HG03135 (cell line): ENCODE results near the gene TEX36.
"Not testable (repeated sequence)": the region's sequence is repeated elsewhere in the genome, so short reads cannot be mapped to it uniquely, and the experiment has no call there.

ENCODE experiments used
- ATAC-seq: cut with Tn5 transposase; IDR thresholded peaks from one replicate; pipeline ENCODE4 v1.9.1; 2021; ENCODE audit warnings: mild to moderate bottlenecking, moderate library complexity; ENCODE audit not compliant: unreplicated experiment

The TEX36 gene

GRCh38 chr10:125692601-125693523 lies 9.9 kb upstream of the TEX36 start:
- no peak for ATAC-seq

GRCh38 chr10:125692196-125692595 lies 9.2 kb upstream of the TEX36 start:
- no peak for ATAC-seq

GRCh38 chr10:125691160-125691981 lies 8.4 kb upstream of the TEX36 start:
- no peak for ATAC-seq

GRCh38 chr10:125689955-125690569 lies 7.1 kb upstream of the TEX36 start:
- ATAC-seq: no peak

GRCh38 chr10:125687507-125688185 lies 4.7 kb upstream of the TEX36 start:
- no peak for ATAC-seq

GRCh38 chr10:125684581-125684980 lies 1.6 kb upstream of the TEX36 start:
- no peak for ATAC-seq

GRCh38 chr10:125683821-125684220 lies 858 bp upstream of the TEX36 start:
- ATAC-seq: no peak

GRCh38 chr10:125679436-125679835 lies 3.5 kb downstream of the TEX36 start:
- no peak for ATAC-seq

- no peak for ATAC-seq
These were observed 10.1 kb downstream of the TEX36 start for GRCh38 chr10:125672884-125673283.

GRCh38 chr10:125662584-125662983 lies 20.4 kb downstream of the TEX36 start:
- no peak for ATAC-seq

- ATAC-seq: no peak
These were observed 20.9 kb downstream of the TEX36 start for GRCh38 chr10:125661941-125662515.

- ATAC-seq: no peak
These were observed 21.5 kb downstream of the TEX36 start for GRCh38 chr10:125661431-125661940.

- ATAC-seq: no peak
These were observed 23.9 kb downstream of the TEX36 start for GRCh38 chr10:125659071-125659470.

GRCh38 chr10:125656523-125656922 lies 26.4 kb downstream of the TEX36 start:
- ATAC-seq: no peak

GRCh38 chr10:125653113-125653512 lies 29.9 kb downstream of the TEX36 start:
- not testable (repeated sequence) for ATAC-seq

- ATAC-seq: no peak
These were observed 36.7 kb downstream of the TEX36 start for GRCh38 chr10:125646311-125646710.

GRCh38 chr10:125641398-125641797 lies 41.6 kb downstream of the TEX36 start:
- no peak for ATAC-seq

GRCh38 chr10:125640653-125641052 lies 42.3 kb downstream of the TEX36 start:
- ATAC-seq: no peak

GRCh38 chr10:125639846-125640245 lies 43.1 kb downstream of the TEX36 start:
- ATAC-seq: no peak

- ATAC-seq: no peak
These were observed 44.4 kb downstream of the TEX36 start for GRCh38 chr10:125638555-125638954.
